ENCODE results near the gene BNC2. TPM values are rescaled to one million over a fixed set of nuclear protein-coding genes. Genes with fewer than 3 reads are reported as not detected.

The BNC2 gene
- polyA plus RNA-seq, 1 experiment = 17.5 TPM

- Histone ChIP-seq H3K4me3 (ENCODE audit: low read depth, low read length) (no peak overlapping the region), H3K27me3 (ENCODE audit: control insufficient read depth, insufficient read depth, low read length) (no peaks in the 10 kb centered on the region), H3K36me3 (ENCODE audit: control insufficient read depth, insufficient read depth, low read length) (no peaks in the 10 kb centered on the region)
- CTCF ChIA-PET = no interaction called here
- no peak for DNase-seq (ENCODE audit: low read depth)
- POLR2A ChIA-PET = interaction anchor here (0.6 kb wide), 1 partner anchor 14 kb away, joined by 5 read pairs; no protein-coding TSS in a partner anchor
- TF ChIP-seq CTCF (IDR thresholded peaks at IDR 0.05; ENCODE audit: insufficient read depth, low read depth, low read length) = no peak
Observed at GRCh38 chr9:16500386-16500785, 370.1 kb downstream of the BNC2 start.

DNA sequence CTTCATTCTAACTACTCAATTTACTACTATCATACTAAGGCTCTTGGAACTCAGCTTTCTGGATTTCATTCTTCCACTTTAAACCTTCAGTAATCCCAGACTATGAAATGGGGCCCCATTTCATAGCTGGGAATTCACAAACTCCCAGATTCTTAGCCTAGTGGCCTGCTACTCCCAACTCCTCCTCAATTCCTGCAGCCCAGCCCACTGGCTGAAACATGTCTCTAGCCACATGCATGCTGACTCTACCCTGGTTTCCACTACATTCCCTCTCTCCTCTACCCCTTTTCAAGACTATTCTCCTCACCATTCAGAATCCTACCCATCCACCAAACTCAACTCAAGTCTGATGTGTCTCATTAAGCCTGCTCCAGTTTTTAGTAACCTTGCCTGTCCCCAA, 370.6 kb downstream of the BNC2 start:
- CTCF ChIA-PET = no interaction called here
- Histone ChIP-seq H3K27me3 (ENCODE audit: control insufficient read depth, insufficient read depth, low read length) (no peaks in the 10 kb centered on the region), H3K4me3 (ENCODE audit: low read depth, low read length) (no peak overlapping the region), H3K36me3 (ENCODE audit: control insufficient read depth, insufficient read depth, low read length) (no peaks in the 10 kb centered on the region)
- DNase-seq (ENCODE audit: low read depth) = no peak
- no peak for TF ChIP-seq CTCF (IDR thresholded peaks at IDR 0.05; ENCODE audit: insufficient read depth, low read depth, low read length)
- POLR2A ChIA-PET = interaction anchor here (0.6 kb wide), 1 partner anchor 13 kb away, joined by 5 read pairs; no protein-coding TSS in a partner anchor

DNA sequence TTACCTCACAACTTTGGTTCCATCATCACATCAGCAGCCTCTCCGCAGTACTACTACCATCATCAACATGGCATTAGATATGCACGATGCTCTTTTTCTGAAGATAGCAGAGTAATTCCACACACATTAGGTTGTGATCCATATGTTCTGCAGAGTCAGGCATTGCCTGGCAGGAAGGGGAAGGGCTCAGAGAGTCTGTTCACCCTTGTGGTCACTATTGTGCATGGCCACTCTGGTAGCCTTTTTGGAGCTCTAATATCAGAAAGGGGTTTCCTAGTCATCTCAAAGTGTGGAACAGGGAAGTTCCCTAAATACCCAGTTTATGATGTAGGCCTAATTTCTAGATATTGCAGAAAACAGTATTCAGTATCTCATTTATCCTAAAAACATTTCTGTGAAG, 373.6 kb downstream of the BNC2 start:
- ChIA-PET CTCF (interaction anchor here (0.6 kb wide), 1 partner anchor 109 kb away, joined by 3 read pairs; no protein-coding TSS in a partner anchor), POLR2A (no interaction called here)
- H3K27me3 ChIP-seq (ENCODE audit: control insufficient read depth, insufficient read depth, low read length) = no peaks in the 10 kb centered on the region
- no peak for DNase-seq (ENCODE audit: low read depth)
- H3K36me3 ChIP-seq (ENCODE audit: control insufficient read depth, insufficient read depth, low read length) = no peaks in the 10 kb centered on the region
- no peak for TF ChIP-seq CTCF (IDR thresholded peaks at IDR 0.05; ENCODE audit: insufficient read depth, low read depth, low read length)
- H3K4me3 ChIP-seq (ENCODE audit: low read depth, low read length) = no peak overlapping the region

DNA sequence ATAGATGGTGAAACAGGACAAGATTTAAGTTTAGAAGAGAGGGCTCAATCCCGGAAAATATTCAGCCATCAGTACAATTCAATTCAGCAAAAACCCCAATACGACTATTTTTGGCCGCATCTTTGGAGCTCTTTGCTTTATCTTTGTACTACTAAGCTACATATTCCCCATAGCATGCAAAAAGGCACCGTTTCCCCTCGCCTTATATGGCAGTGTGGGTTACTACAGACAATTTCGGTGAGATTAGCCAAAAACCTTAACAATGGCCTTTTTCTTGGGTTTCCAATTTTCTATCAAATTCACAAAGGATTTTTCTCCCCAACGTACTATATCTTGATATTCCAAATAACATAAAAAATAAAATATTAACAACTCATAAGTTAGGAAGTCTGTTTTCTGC, 382.6 kb downstream of the BNC2 start:
- no peak for TF ChIP-seq CTCF (IDR thresholded peaks at IDR 0.05; ENCODE audit: insufficient read depth, low read depth, low read length)
- Histone ChIP-seq H3K36me3 (ENCODE audit: control insufficient read depth, insufficient read depth, low read length) (no peaks in the 10 kb centered on the region), H3K4me3 (ENCODE audit: low read depth, low read length) (no peak overlapping the region), H3K27me3 (ENCODE audit: control insufficient read depth, insufficient read depth, low read length) (no peaks in the 10 kb centered on the region)
- POLR2A ChIA-PET = no interaction called here
- DNase-seq (ENCODE audit: low read depth) = no peak
- CTCF ChIA-PET = no interaction called here

GRCh38 chr9:16485575-16486321, 384.7 kb downstream of the BNC2 start:
- TF ChIP-seq CTCF (IDR thresholded peaks at IDR 0.05; ENCODE audit: insufficient read depth, low read depth, low read length) = no peak
- POLR2A ChIA-PET = no interaction called here
- CTCF ChIA-PET = no interaction called here

More at GRCh38 chr9:16485575-16486321, 384.7 kb downstream of the BNC2 start:
- DNase-seq (ENCODE audit: low read depth) = no peak
- no peaks in the 10 kb centered on the region for H3K27me3 ChIP-seq (ENCODE audit: control insufficient read depth, insufficient read depth, low read length)
- H3K4me3 ChIP-seq (ENCODE audit: low read depth, low read length) = no peak overlapping the region
- no peaks in the 10 kb centered on the region for H3K36me3 ChIP-seq (ENCODE audit: control insufficient read depth, insufficient read depth, low read length)
